KMS-11 (cell line): ENCODE measurements around the gene SDK1.

Experiments
- H2AFZ ChIP-seq: fragments of 200-600 bp; sonication (generic); 2 replicates; pipeline ENCODE4 v1.6.1; 2016; ENCODE audit warnings: antibody characterized with exemption, mixed run types, low read depth
- H3K27ac ChIP-seq: fragments of 200-600 bp; sonication (generic); 2 replicates; pipeline ENCODE4 v1.6.1; 2016; ENCODE audit warnings: mild to moderate bottlenecking, mixed run types
- H3K27me3 ChIP-seq: fragments of 200-600 bp; sonication (generic); 2 replicates; pipeline ENCODE4 v1.6.1; 2017; ENCODE audit warnings: mild to moderate bottlenecking, low read depth, mixed run types, moderate library complexity; ENCODE audit not compliant: insufficient read depth
- H3K36me3 ChIP-seq: fragments of 200-600 bp; sonication (generic); 2 replicates; pipeline ENCODE4 v1.6.1; 2017; ENCODE audit warnings: mild to moderate bottlenecking, mixed run types; ENCODE audit not compliant: insufficient read depth
- H3K4me1 ChIP-seq: fragments of 200-600 bp; sonication (generic); 2 replicates; pipeline ENCODE4 v1.6.1; 2016; ENCODE audit warnings: mild to moderate bottlenecking, low read depth, mixed run types; ENCODE audit not compliant: poor library complexity, severe bottlenecking
- H3K4me2 ChIP-seq: fragments of 200-600 bp; sonication (generic); 2 replicates; pipeline ENCODE4 v1.7.0; 2016; ENCODE audit warnings: mild to moderate bottlenecking, mixed run types
- H3K4me3 ChIP-seq: fragments of 200-600 bp; sonication (generic); IDR thresholded peaks from 2 replicates; pipeline ENCODE4 v1.6.1; 2017; ENCODE audit warnings: low read depth, low read length, mixed read lengths; ENCODE audit not compliant: insufficient read depth
- H3K79me2 ChIP-seq: fragments of 200-600 bp; sonication (generic); 2 replicates; pipeline ENCODE4 v1.6.1; 2016; ENCODE audit warnings: low read depth, mixed run types; ENCODE audit not compliant: insufficient read depth
- H3K9ac ChIP-seq: fragments of 200-600 bp; sonication (generic); 2 replicates; pipeline ENCODE4 v1.6.1; 2016; ENCODE audit warnings: mild to moderate bottlenecking, mixed run types
- H4K20me1 ChIP-seq: fragments of 200-600 bp; sonication (generic); 2 replicates; pipeline ENCODE4 v1.6.1; 2016; ENCODE audit warnings: mild to moderate bottlenecking, mixed run types; ENCODE audit not compliant: insufficient read depth
- CTCF ChIP-seq: fragments of 200-600 bp; sonication (generic); conservative IDR thresholded peaks from 2 replicates; pipeline ENCODE4 v1.6.1; 2017; ENCODE audit warnings: low read depth, mild to moderate bottlenecking, antibody characterized with exemption, low read length, moderate library complexity, mixed read lengths

SDK1 gene

GRCh38 chr7:3260401-3260715 lies 40.7 kb upstream of the SDK1 start:
- no peak overlapping the region for H3K27ac ChIP-seq
- H3K4me2 ChIP-seq, result no peak overlapping the region
- no peaks in the 10 kb centered on the region for H3K36me3 ChIP-seq
- H3K4me1 ChIP-seq, result no peaks in the 10 kb centered on the region
- no peak overlapping the region for H3K9ac ChIP-seq
- H2AFZ ChIP-seq, result no peak overlapping the region
- H4K20me1 ChIP-seq, result no peaks in the 10 kb centered on the region
- no peak for TF ChIP-seq CTCF
- no peak overlapping the region for H3K4me3 ChIP-seq
- no peaks in the 10 kb centered on the region for H3K27me3 ChIP-seq
- H3K79me2 ChIP-seq, result no peaks in the 10 kb centered on the region

DNA sequence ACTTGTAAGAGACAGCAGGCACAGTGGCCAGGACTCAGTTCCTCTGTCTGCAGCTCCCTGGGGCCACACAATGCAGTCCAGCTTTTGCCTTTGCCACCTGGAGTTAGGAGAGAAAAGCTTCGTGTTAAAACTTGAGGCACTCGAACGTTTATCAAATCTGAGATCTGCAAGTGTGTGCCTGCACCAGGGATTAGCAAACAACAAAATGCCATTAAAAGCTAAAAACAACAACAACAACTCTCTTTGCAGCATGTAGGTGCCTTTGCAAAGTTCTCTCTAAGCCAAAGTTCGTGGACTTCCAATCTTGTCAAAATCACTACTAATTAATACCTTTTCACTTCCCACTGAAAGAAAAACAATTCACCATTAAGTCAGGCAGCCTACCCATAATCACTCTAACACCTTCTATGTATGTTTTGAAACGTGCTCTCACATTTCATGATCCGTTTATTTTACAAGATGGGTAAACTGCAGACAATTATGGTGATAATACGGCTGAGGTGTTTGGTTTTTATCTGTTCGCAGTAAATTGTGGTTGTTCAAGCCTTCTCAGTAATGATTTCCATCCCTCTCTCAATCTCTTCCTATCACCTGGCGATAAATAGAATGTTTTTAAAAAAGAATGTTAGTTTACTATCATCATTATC lies 36.2 kb upstream of the SDK1 start:
- H3K36me3 ChIP-seq, result no peaks in the 10 kb centered on the region
- H3K4me1 ChIP-seq, result no peaks in the 10 kb centered on the region
- H3K27ac ChIP-seq, result no peak overlapping the region
- H4K20me1 ChIP-seq, result no peaks in the 10 kb centered on the region
- H3K79me2 ChIP-seq, result no peaks in the 10 kb centered on the region
- no peak overlapping the region for H2AFZ ChIP-seq
- no peak overlapping the region for H3K9ac ChIP-seq
- no peak overlapping the region for H3K4me2 ChIP-seq
- no peak for TF ChIP-seq CTCF
- no peak overlapping the region for H3K4me3 ChIP-seq
- no peaks in the 10 kb centered on the region for H3K27me3 ChIP-seq

DNA sequence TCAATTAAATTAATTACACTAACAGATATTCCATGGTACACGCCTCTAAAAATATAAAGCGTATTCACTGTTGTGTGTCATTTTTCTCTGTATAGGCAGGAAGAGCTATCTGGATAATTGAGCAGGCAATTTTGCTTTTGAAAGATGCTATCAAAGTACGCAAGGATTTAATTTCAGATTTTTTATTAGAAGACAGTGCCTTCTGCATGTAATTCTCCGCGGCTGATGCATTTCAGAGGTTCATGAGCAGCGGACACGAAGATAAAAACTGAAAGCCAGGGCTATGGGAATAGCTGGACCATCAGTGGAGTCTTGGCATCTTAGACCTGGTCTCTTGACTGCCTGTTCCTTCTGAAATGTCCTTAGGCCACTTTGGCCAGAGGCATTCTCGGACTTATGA lies 35.7 kb upstream of the SDK1 start:
- H3K27ac ChIP-seq, result no peak overlapping the region
- H3K27me3 ChIP-seq, result no peaks in the 10 kb centered on the region
- no peak overlapping the region for H3K4me3 ChIP-seq
- no peaks in the 10 kb centered on the region for H4K20me1 ChIP-seq
- no peaks in the 10 kb centered on the region for H3K79me2 ChIP-seq
- no peaks in the 10 kb centered on the region for H3K36me3 ChIP-seq
- H3K9ac ChIP-seq, result no peak overlapping the region
- H2AFZ ChIP-seq, result no peak overlapping the region
- H3K4me1 ChIP-seq, result no peaks in the 10 kb centered on the region
- TF ChIP-seq CTCF, result no peak
- no peak overlapping the region for H3K4me2 ChIP-seq

GRCh38 chr7:3266240-3266639 lies 34.8 kb upstream of the SDK1 start:
- TF ChIP-seq CTCF, result no peak
- no peak overlapping the region for H3K9ac ChIP-seq
- no peaks in the 10 kb centered on the region for H4K20me1 ChIP-seq
- no peak overlapping the region for H3K4me3 ChIP-seq
- H3K4me1 ChIP-seq, result no peaks in the 10 kb centered on the region
- no peaks in the 10 kb centered on the region for H3K27me3 ChIP-seq
- no peaks in the 10 kb centered on the region for H3K79me2 ChIP-seq
- no peak overlapping the region for H2AFZ ChIP-seq
- no peak overlapping the region for H3K4me2 ChIP-seq
- H3K27ac ChIP-seq, result no peak overlapping the region
- no peaks in the 10 kb centered on the region for H3K36me3 ChIP-seq
